GM21360 (cell line): ENCODE data around the gene SPTBN2.
"Not testable (repeated sequence)": the region's sequence is repeated elsewhere in the genome, so short reads cannot be mapped to it uniquely, and the experiment has no call there.

ENCODE experiments used
- ATAC-seq: cut with Tn5 transposase; IDR thresholded peaks from one replicate; pipeline ENCODE4 v1.9.1; 2021; ENCODE audit warnings: mild to moderate bottlenecking, moderate library complexity; ENCODE audit not compliant: unreplicated experiment

Gene SPTBN2

GRCh38 chr11:66724167-66724566 is 4.8 kb downstream of the SPTBN2 start:
- ATAC-seq, result not testable (repeated sequence)

- no peak for ATAC-seq
Observed at GRCh38 chr11:66723693-66724092, 5.3 kb downstream of the SPTBN2 start.

- ATAC-seq, result no peak
Observed at GRCh38 chr11:66722745-66723651, 6.0 kb downstream of the SPTBN2 start.

GRCh38 chr11:66721939-66722338 is 7.1 kb downstream of the SPTBN2 start:
- ATAC-seq, result no peak

GRCh38 chr11:66720899-66721470 is 8.0 kb downstream of the SPTBN2 start:
- no peak for ATAC-seq

- ATAC-seq, result no peak
Observed at GRCh38 chr11:66720223-66720898, 8.7 kb downstream of the SPTBN2 start.

GRCh38 chr11:66719111-66719872 is 9.7 kb downstream of the SPTBN2 start:
- no peak for ATAC-seq

GRCh38 chr11:66718320-66718971 is 10.6 kb downstream of the SPTBN2 start:
- ATAC-seq, result no peak

GRCh38 chr11:66717925-66718319 is 11.1 kb downstream of the SPTBN2 start:
- ATAC-seq, result no peak

GRCh38 chr11:66716996-66717395 is 12.0 kb downstream of the SPTBN2 start:
- no peak for ATAC-seq

- ATAC-seq, result no peak
Observed at GRCh38 chr11:66715346-66716085, 13.5 kb downstream of the SPTBN2 start.

- no peak for ATAC-seq
Observed at GRCh38 chr11:66713746-66714480, 15.1 kb downstream of the SPTBN2 start.

- no peak for ATAC-seq
Observed at GRCh38 chr11:66710384-66710930, 18.6 kb downstream of the SPTBN2 start.

- ATAC-seq, result no peak
Observed at GRCh38 chr11:66708701-66709100, 20.3 kb downstream of the SPTBN2 start.

GRCh38 chr11:66708094-66708493 is 20.9 kb downstream of the SPTBN2 start:
- no peak for ATAC-seq

GRCh38 chr11:66707486-66707885 is 21.5 kb downstream of the SPTBN2 start:
- no peak for ATAC-seq

- no peak for ATAC-seq
Observed at GRCh38 chr11:66706989-66707388, 22.0 kb downstream of the SPTBN2 start.

- no peak for ATAC-seq
Observed at GRCh38 chr11:66705587-66706335, 23.3 kb downstream of the SPTBN2 start.
